Calu3 (cell line): ENCODE data around the gene ACBD3. TPM values are rescaled to one million over a fixed set of nuclear protein-coding genes. Genes with fewer than 3 reads are reported as not detected.

Source experiments
- BruUV-seq: library from RNA; stranded (reverse); fragments of 400-500 nt; replicated peaks from 2 replicates; lab custom pipeline; 2021; lab: Mats Ljungman, UMichigan
- CTCF ChIA-PET: fragments of 300-600 bp; sonication (Branson Sonifier 250); formaldehyde crosslinking; loops from one replicate; lab custom pipeline; 2022; ENCODE audit warnings: antibody characterized with exemption; lab: Charles Lee
- DNase-seq: peaks from one replicate; pipeline ENCODE4 v3.0.0; 2022
- H3K27ac Mint-ChIP-seq: one replicate; pipeline ENCODE4 v1.8.0; 2022; ENCODE audit warnings: mixed read lengths; ENCODE audit not compliant: unreplicated experiment
- H3K27me3 Mint-ChIP-seq: one replicate; pipeline ENCODE4 v1.8.0; 2022; ENCODE audit warnings: mixed read lengths; ENCODE audit not compliant: unreplicated experiment
- H3K36me3 Mint-ChIP-seq: one replicate; pipeline ENCODE4 v1.8.0; 2022; ENCODE audit warnings: mild to moderate bottlenecking, moderate library complexity, mixed read lengths; ENCODE audit not compliant: insufficient read depth, unreplicated experiment
- H3K4me1 Mint-ChIP-seq: one replicate; pipeline ENCODE4 v1.8.0; 2022; ENCODE audit warnings: mild to moderate bottlenecking, low read depth, mixed read lengths; ENCODE audit not compliant: unreplicated experiment
- H3K4me3 Mint-ChIP-seq: one replicate; pipeline ENCODE4 v1.8.0; 2022; ENCODE audit warnings: mild to moderate bottlenecking, low read depth, moderate library complexity, mixed read lengths; ENCODE audit not compliant: unreplicated experiment
- H3K9me3 Mint-ChIP-seq: one replicate; pipeline ENCODE4 v1.8.0; 2022; ENCODE audit warnings: low read depth, mixed read lengths; ENCODE audit not compliant: unreplicated experiment
- intact Hi-C: fragments of 100-400 bp; cut with micrococcal nuclease; formaldehyde crosslinking; loops from one replicate; pipeline ENCODE4 v1.10.0; 2022; ENCODE audit not compliant: unreplicated experiment
- total RNA-seq: library from RNA; stranded (reverse); gene quantifications from 2 replicates; pipeline ENCODE4 v1.2.3, GENCODE V29; 2022
- TF ChIP-seq, protein P1 (sequence below): fragments of 200-600 bp; IDR thresholded peaks from one replicate; pipeline ENCODE4 v1.8.0; 2022; ENCODE audit warnings: antibody characterized with exemption; ENCODE audit not compliant: unreplicated experiment

ACBD3 gene
- total RNA-seq, 1 experiment from 2014 or later, result 51.6 TPM

DNA sequence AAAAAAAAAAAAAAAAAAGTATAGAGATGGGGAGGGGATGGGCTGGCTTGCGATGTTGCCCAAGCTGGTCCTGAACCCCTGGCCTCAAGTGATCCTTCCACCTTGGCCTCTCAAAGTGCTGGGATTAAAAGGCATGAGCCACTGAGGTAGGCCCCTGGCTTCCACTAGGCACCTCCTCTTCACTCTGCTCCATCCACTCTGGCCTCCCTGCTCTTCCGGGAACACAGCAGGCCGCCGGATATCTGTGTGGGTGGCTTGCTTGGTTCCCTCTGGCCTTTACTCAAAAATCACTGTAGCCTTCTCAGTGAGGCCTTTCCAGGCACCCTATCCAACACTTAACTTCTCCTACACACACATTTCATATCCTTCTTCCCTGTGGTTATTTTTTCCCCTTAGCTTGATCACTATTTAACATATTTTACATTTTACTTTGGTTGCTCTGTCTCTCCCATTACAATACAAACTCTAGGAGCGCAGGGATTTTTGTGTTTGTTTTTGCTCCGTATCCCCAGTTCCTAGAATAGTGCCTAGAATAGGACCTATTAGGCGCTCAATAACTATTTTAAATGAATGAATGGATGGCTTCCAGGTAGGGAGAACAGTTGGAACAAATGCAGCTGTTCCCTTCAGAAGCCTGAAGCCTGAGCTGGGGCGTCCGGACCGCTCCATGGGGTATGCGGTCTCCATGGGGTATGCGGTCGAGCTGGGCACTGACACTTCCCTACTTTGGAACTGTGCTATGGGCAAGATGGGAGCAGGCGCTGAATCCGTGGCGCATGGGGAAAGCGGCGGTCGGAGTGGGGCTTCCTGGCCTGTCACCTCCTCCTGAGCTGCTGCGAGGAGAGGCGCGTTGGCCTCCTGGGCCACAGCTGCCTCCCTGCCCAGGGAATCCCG lies 77.4 kb downstream of the ACBD3 start:
- Mint-ChIP-seq H3K4me3 (peak overlapping the region; percentile 86), H3K27ac (peak overlapping the region; percentile 96), H3K9me3 (no peaks in the 10 kb centered on the region), H3K4me1 (peaks cover 44% of the 10 kb centered on the region), H3K27me3 (no peaks in the 10 kb centered on the region), H3K36me3 (peaks cover 25% of the 10 kb centered on the region)
- intact Hi-C loops, result no loop called here
- CTCF ChIA-PET, result interaction anchor here (2.1 kb wide), 1 partner anchor 44 kb away, joined by 18 read pairs; no protein-coding TSS in a partner anchor
- no TSS peak for BruUV-seq
- no peak for DNase-seq
- TF ChIP-seq, protein P1, sequence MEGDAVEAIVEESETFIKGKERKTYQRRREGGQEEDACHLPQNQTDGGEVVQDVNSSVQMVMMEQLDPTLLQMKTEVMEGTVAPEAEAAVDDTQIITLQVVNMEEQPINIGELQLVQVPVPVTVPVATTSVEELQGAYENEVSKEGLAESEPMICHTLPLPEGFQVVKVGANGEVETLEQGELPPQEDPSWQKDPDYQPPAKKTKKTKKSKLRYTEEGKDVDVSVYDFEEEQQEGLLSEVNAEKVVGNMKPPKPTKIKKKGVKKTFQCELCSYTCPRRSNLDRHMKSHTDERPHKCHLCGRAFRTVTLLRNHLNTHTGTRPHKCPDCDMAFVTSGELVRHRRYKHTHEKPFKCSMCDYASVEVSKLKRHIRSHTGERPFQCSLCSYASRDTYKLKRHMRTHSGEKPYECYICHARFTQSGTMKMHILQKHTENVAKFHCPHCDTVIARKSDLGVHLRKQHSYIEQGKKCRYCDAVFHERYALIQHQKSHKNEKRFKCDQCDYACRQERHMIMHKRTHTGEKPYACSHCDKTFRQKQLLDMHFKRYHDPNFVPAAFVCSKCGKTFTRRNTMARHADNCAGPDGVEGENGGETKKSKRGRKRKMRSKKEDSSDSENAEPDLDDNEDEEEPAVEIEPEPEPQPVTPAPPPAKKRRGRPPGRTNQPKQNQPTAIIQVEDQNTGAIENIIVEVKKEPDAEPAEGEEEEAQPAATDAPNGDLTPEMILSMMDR, result peak; percentile 21

DNA sequence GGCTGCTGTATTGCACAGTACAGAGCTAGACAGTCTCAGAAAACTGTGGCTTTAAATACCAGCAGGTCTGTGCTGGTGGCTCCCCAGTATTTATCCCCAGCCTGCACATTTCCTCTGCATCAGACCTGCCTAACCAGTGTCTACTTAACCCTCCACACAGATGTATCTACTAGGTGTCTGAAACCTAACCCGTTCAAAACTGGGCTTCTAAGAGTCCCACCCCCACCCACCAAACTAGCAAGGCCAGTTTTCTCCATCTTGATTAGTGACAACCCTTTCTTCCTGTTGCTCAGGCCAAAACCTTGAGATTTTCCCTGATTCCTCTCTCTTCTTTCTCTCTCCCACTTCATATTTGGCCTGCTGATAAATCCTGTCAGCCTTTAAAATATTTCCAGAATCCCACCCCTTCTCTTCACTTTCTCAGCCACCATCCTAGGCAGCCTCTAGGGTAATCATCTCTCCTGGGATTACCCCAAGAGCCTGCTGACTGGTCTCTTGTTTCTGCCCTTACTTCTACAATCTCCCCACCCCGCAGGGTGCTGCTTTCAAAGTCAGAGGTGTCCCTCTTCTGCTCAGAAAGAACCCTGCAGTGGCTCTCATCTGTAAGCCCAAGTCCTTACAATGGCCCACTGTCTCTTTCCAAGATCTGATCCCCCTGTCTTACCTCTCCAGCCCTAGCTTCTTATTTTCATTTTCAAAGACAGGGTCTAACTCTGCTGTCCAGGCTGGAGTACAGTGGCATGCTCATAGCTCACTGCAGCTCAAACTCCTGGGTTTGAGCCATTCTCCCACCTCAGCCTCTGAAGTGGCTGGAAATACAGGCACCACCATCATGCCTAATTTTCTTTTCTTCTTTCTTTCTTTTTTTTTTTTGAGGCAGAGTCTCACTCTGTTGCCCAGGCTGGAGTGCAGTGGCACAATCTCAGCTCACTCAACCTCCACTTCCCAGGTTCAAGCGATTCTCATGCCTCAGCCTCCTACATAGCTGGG lies 78.8 kb downstream of the ACBD3 start:
- Mint-ChIP-seq H3K27me3 (no peaks in the 10 kb centered on the region), H3K27ac (peak overlapping the region; percentile 13), H3K4me3 (no peak overlapping the region), H3K9me3 (no peaks in the 10 kb centered on the region), H3K4me1 (peaks cover 43% of the 10 kb centered on the region), H3K36me3 (peaks cover 29% of the 10 kb centered on the region)
- intact Hi-C loops, result no loop called here
- TF ChIP-seq, protein P1, result no peak
- no TSS peak for BruUV-seq
- no peak for DNase-seq
- CTCF ChIA-PET, result no interaction called here

DNA sequence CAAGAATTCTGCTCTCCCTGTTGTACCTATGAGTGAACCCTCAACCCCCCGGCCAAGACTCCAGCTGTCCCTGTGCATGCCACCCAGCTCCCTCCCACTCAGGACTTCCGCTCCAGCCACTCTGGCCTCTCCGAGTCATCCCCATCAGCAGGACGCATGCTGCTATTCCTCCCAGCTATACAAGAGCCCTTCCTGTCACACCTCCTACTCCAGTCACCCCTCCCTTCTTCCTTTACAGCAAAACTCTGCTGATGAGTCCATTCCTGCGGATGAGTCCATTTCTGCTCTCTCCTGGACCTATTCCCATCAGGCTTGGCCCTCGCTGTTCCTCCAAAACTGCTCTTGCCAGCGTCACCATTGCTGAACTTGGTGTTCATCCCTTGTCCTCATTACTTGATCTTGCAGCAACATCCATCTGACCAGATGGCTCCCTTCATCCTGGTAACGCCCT lies 81.8 kb downstream of the ACBD3 start:
- CTCF ChIA-PET, result no interaction called here
- no peak overlapping the region for H3K27ac Mint-ChIP-seq

More for the DNA sequence above, 81.8 kb downstream of the ACBD3 start:
- DNase-seq, result no peak
- TF ChIP-seq, protein P1, result no peak
- no TSS peak for BruUV-seq
- Mint-ChIP-seq H3K4me1 (peaks cover 20% of the 10 kb centered on the region), H3K4me3 (no peak overlapping the region), H3K36me3 (peaks cover 19% of the 10 kb centered on the region), H3K27me3 (no peaks in the 10 kb centered on the region), H3K9me3 (no peaks in the 10 kb centered on the region)
- intact Hi-C loops, result loop anchor here (5.0 kb wide), 1 partner anchor 37 kb away; no protein-coding TSS in a partner anchor
